ACC112 (cell line): Measurements from ENCODE around the gene HDAC4.
"Not testable (repeated sequence)": the region's sequence is repeated elsewhere in the genome, so short reads cannot be mapped to it uniquely, and the experiment has no call there.

Experiments
- H2AFZ ChIP-seq: fragments of 200-600 bp; sonication (generic); one replicate; pipeline ENCODE4 v1.6.0; 2017; ENCODE audit warnings: antibody characterized with exemption, low read length; ENCODE audit not compliant: unreplicated experiment
- H3K27ac ChIP-seq: fragments of 200-600 bp; sonication (generic); 2 replicates; pipeline ENCODE4 v1.5.1; 2014; ENCODE audit warnings: low read depth, mild to moderate bottlenecking, antibody characterized with exemption, low read length, moderate library complexity
- H3K27me3 ChIP-seq: fragments of 200-600 bp; sonication (generic); 2 replicates; pipeline ENCODE4 v1.6.1; 2014; ENCODE audit warnings: mild to moderate bottlenecking, antibody characterized with exemption, low read length, moderate library complexity, mixed read lengths; ENCODE audit not compliant: insufficient read depth
- H3K36me3 ChIP-seq: fragments of 200-600 bp; sonication (generic); 2 replicates; pipeline ENCODE4 v1.6.1; 2016; ENCODE audit warnings: mild to moderate bottlenecking, antibody characterized with exemption, low read length, moderate library complexity, mixed read lengths; ENCODE audit not compliant: insufficient read depth
- H3K4me1 ChIP-seq: fragments of 200-600 bp; sonication (generic); one replicate; pipeline ENCODE4 v1.6.1; 2016; ENCODE audit warnings: low read length, mixed read lengths; ENCODE audit not compliant: insufficient read depth, unreplicated experiment, control insufficient read depth
- H3K4me3 ChIP-seq: fragments of 200-600 bp; sonication (generic); 2 replicates; pipeline ENCODE4 v1.5.1; 2014; ENCODE audit warnings: mild to moderate bottlenecking, low read depth, low read length
- H3K79me2 ChIP-seq: fragments of 200-600 bp; sonication (generic); one replicate; pipeline ENCODE4 v1.6.0; 2016; ENCODE audit warnings: low read length; ENCODE audit not compliant: control insufficient read depth, unreplicated experiment, insufficient read depth

Gene HDAC4

GRCh38 chr2:239176138-239176803 lies 224.5 kb downstream of the HDAC4 start:
- not testable (repeated sequence) for H3K79me2 ChIP-seq, H3K27ac ChIP-seq, H3K4me3 ChIP-seq, H2AFZ ChIP-seq, H3K27me3 ChIP-seq, H3K4me1 ChIP-seq
- peaks cover 26% of the 10 kb centered on the region for H3K36me3 ChIP-seq

DNA sequence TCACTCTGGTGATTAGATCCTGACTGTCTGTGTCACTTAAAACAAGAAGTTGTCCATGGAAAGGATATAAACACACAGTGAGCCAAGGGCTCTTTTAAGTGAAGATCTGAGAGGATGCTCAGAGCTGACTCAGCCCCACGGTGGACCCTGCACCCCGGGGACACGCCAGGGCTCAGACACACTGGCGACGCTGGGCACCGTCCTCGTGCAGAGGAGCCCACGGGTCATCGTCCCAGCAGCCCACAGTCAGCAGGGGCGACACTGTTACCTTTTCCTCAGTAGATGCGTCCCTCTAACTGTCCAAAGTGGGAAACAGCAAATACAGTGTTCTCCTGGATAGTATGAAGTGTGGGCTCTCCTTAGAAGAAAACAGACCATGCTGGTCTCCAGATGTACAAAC lies 225.6 kb downstream of the HDAC4 start:
- Histone ChIP-seq H3K4me1 (no peaks in the 10 kb centered on the region), H3K36me3 (peaks cover 32% of the 10 kb centered on the region), H3K27ac (no peak overlapping the region), H3K27me3 (no peaks in the 10 kb centered on the region), H3K79me2 (peaks cover 2% of the 10 kb centered on the region), H3K4me3 (no peak overlapping the region), H2AFZ (no peak overlapping the region)

GRCh38 chr2:239173301-239173700 lies 227.5 kb downstream of the HDAC4 start:
- Histone ChIP-seq H3K4me3 (no peak overlapping the region), H2AFZ (no peak overlapping the region), H3K27me3 (no peaks in the 10 kb centered on the region), H3K79me2 (peaks cover 2% of the 10 kb centered on the region), H3K36me3 (peaks cover 32% of the 10 kb centered on the region), H3K4me1 (no peaks in the 10 kb centered on the region), H3K27ac (no peak overlapping the region)

GRCh38 chr2:239171643-239172042 lies 229.2 kb downstream of the HDAC4 start:
- Histone ChIP-seq H3K4me3 (no peak overlapping the region), H3K36me3 (peaks cover 28% of the 10 kb centered on the region), H3K27me3 (no peaks in the 10 kb centered on the region), H3K4me1 (no peaks in the 10 kb centered on the region), H2AFZ (no peak overlapping the region), H3K79me2 (peaks cover 2% of the 10 kb centered on the region), H3K27ac (no peak overlapping the region)

GRCh38 chr2:239169311-239170048 lies 231.3 kb downstream of the HDAC4 start:
- Histone ChIP-seq H3K27me3 (no peaks in the 10 kb centered on the region), H3K4me3 (no peak overlapping the region), H3K4me1 (no peaks in the 10 kb centered on the region), H2AFZ (no peak overlapping the region), H3K36me3 (peaks cover 23% of the 10 kb centered on the region), H3K27ac (no peak overlapping the region), H3K79me2 (peaks cover 2% of the 10 kb centered on the region)

DNA sequence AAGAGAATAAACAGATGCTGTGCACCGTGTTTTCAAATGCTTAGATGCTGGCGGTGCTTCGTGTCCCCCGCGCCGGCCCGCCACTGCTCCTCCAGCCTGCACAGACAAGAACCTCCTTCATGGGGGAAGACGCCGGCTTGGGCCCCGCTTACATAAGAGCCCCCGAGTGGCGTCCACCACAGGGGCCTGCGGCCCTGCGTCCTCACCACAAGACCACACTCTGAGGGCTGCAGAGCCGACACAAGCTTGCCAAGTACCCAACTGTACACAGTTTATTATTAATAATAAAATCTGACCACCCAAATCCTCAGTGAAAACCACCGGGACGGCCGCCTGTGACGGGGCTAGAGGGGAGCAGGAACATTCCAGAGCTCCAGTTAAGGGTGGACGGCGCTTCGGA lies 232.2 kb downstream of the HDAC4 start:
- peaks cover 2% of the 10 kb centered on the region for H3K79me2 ChIP-seq
- no peak overlapping the region for H3K4me3 ChIP-seq
- H3K36me3 ChIP-seq: peaks cover 17% of the 10 kb centered on the region
- no peaks in the 10 kb centered on the region for H3K4me1 ChIP-seq
- no peaks in the 10 kb centered on the region for H3K27me3 ChIP-seq
- no peak overlapping the region for H3K27ac ChIP-seq
- no peak overlapping the region for H2AFZ ChIP-seq

GRCh38 chr2:239167766-239168444 lies 232.9 kb downstream of the HDAC4 start:
- Histone ChIP-seq H2AFZ (no peak overlapping the region), H3K27ac (no peak overlapping the region), H3K4me3 (no peak overlapping the region), H3K79me2 (peaks cover 2% of the 10 kb centered on the region), H3K27me3 (no peaks in the 10 kb centered on the region), H3K36me3 (peaks cover 16% of the 10 kb centered on the region), H3K4me1 (no peaks in the 10 kb centered on the region)

DNA sequence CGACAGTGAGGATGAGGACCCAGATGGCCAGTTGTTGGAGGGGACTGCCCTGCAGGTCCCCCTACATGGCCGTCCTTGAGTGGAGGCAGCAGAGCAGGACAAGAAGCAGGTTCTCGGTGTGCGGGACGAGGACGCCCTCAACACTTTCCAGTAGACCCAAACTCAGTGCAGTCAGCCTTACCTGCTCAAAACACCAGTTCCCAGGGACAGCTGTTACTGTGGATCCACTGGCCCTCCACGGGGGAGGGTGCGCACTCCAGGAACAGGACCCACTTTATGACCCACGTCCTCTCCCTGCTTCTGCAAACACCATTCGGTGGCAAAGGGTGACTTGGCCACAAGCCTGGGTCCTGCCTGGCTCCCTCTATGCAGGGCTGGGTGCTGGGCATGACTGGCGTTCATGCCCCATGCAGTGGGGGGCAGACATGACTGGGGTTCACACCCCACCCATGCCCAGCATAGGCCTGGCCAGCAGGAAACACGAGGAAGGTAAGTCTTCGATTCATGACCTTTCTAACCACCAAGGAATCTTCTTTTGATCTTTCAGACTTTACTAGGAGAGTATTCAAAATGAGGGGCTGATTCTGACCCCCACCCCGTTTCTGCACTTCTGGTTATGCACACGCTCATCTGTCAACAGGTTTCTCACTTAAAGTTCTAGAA lies 233.7 kb downstream of the HDAC4 start:
- H3K36me3 ChIP-seq: peaks cover 13% of the 10 kb centered on the region
- H3K4me3 ChIP-seq: no peak overlapping the region

GRCh38 chr2:239166201-239166834 lies 234.5 kb downstream of the HDAC4 start:
- peaks cover 9% of the 10 kb centered on the region for H3K36me3 ChIP-seq
- no peaks in the 10 kb centered on the region for H3K4me1 ChIP-seq
- no peak overlapping the region for H2AFZ ChIP-seq
- H3K27me3 ChIP-seq: no peaks in the 10 kb centered on the region
- no peak overlapping the region for H3K27ac ChIP-seq
- H3K79me2 ChIP-seq: peaks cover 2% of the 10 kb centered on the region
- H3K4me3 ChIP-seq: no peak overlapping the region

More for the DNA sequence above, 233.7 kb downstream of the HDAC4 start:
- Histone ChIP-seq H3K27ac (no peak overlapping the region), H3K79me2 (peaks cover 2% of the 10 kb centered on the region), H3K27me3 (no peaks in the 10 kb centered on the region), H2AFZ (no peak overlapping the region), H3K4me1 (no peaks in the 10 kb centered on the region)

GRCh38 chr2:239165206-239165831 lies 235.5 kb downstream of the HDAC4 start:
- Histone ChIP-seq H3K4me3 (no peak overlapping the region), H3K27ac (no peak overlapping the region), H3K36me3 (peaks cover 7% of the 10 kb centered on the region; the same call in 1 of the 2 replicates), H3K27me3 (no peaks in the 10 kb centered on the region), H3K79me2 (no peaks in the 10 kb centered on the region), H2AFZ (no peak overlapping the region), H3K4me1 (no peaks in the 10 kb centered on the region)
